ENCODE data around the gene G6PC1.
"Not testable (repeated sequence)": the region's sequence is repeated elsewhere in the genome, so short reads cannot be mapped to it uniquely, and the experiment has no call there.

Gene G6PC1

DNA sequence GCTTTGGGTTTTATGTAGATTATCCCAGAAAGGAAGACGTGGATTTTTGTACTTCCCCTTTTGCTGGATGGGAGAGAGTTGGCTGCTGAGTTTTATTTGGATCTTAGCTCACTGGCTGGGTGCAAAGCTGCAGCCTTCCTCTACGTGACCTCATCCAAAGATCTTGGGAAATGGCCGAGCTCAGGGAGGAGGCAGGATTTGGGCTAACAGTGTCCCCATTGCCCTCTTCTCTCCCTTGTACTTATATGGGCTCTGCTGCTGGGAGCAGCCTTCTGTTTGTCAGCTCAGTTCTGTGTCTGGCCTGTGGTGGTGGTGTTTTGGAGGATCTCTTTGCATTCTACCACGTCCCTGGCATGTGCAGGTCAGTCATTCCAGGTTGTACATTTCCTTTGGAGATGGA lies 47.6 kb upstream of the G6PC1 start:
- DNase-seq (ENCODE audit: low read depth in 1 of 2, low spot score in 1 of 2): no peak
- TF ChIP-seq SPI1 (IDR thresholded peaks at IDR 0.05; ENCODE audit: borderline replicate concordance, low read depth): no peak; the same call in 1 of the 2 replicates
- TF ChIP-seq, protein P1, sequence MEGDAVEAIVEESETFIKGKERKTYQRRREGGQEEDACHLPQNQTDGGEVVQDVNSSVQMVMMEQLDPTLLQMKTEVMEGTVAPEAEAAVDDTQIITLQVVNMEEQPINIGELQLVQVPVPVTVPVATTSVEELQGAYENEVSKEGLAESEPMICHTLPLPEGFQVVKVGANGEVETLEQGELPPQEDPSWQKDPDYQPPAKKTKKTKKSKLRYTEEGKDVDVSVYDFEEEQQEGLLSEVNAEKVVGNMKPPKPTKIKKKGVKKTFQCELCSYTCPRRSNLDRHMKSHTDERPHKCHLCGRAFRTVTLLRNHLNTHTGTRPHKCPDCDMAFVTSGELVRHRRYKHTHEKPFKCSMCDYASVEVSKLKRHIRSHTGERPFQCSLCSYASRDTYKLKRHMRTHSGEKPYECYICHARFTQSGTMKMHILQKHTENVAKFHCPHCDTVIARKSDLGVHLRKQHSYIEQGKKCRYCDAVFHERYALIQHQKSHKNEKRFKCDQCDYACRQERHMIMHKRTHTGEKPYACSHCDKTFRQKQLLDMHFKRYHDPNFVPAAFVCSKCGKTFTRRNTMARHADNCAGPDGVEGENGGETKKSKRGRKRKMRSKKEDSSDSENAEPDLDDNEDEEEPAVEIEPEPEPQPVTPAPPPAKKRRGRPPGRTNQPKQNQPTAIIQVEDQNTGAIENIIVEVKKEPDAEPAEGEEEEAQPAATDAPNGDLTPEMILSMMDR (IDR thresholded peaks at IDR 0.05; ENCODE audit: insufficient read depth, low read length): no peak
- Histone ChIP-seq H3K27ac (replicated peaks) (no peak overlapping the region), H3K27me3 (ENCODE audit: insufficient read depth, poor library complexity, severe bottlenecking) (no peaks in the 10 kb centered on the region), H3K4me3 (replicated peaks; ENCODE audit: insufficient read depth, low read length) (no peak overlapping the region)

DNA sequence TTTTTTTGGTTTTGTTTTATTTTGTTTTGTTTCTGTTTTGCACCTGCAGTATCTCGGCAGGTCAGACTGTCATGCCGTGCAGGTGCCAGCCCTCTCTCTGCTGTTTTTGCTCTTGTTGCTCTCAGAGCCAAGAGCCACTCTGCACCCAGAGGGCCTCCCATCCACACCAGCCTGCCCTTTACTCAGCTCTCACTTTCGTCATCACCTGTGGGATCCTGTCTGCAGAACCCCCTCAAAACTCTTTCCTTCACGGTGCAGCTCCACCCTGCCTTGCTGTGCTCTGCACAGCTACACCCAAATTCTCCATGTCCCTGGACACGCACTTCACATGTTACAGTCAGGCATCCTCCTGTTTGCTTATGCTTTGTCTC lies 47.0 kb upstream of the G6PC1 start:
- DNase-seq (ENCODE audit: low read depth in 1 of 2, low spot score in 1 of 2): no peak
- H3K27ac ChIP-seq (replicated peaks): no peak overlapping the region
- TF ChIP-seq SPI1 (IDR thresholded peaks at IDR 0.05; ENCODE audit: borderline replicate concordance, low read depth) (no peak), GABPA (IDR thresholded peaks at IDR 0.05; ENCODE audit: low read depth) (no peak), POLR2AphosphoS5 (IDR thresholded peaks at IDR 0.05; ENCODE audit: low read depth) (no peak)
- TF ChIP-seq, protein P2, sequence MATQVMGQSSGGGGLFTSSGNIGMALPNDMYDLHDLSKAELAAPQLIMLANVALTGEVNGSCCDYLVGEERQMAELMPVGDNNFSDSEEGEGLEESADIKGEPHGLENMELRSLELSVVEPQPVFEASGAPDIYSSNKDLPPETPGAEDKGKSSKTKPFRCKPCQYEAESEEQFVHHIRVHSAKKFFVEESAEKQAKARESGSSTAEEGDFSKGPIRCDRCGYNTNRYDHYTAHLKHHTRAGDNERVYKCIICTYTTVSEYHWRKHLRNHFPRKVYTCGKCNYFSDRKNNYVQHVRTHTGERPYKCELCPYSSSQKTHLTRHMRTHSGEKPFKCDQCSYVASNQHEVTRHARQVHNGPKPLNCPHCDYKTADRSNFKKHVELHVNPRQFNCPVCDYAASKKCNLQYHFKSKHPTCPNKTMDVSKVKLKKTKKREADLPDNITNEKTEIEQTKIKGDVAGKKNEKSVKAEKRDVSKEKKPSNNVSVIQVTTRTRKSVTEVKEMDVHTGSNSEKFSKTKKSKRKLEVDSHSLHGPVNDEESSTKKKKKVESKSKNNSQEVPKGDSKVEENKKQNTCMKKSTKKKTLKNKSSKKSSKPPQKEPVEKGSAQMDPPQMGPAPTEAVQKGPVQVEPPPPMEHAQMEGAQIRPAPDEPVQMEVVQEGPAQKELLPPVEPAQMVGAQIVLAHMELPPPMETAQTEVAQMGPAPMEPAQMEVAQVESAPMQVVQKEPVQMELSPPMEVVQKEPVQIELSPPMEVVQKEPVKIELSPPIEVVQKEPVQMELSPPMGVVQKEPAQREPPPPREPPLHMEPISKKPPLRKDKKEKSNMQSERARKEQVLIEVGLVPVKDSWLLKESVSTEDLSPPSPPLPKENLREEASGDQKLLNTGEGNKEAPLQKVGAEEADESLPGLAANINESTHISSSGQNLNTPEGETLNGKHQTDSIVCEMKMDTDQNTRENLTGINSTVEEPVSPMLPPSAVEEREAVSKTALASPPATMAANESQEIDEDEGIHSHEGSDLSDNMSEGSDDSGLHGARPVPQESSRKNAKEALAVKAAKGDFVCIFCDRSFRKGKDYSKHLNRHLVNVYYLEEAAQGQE (IDR thresholded peaks at IDR 0.05; ENCODE audit: insufficient replicate concordance, low read depth): no peak
- TF ChIP-seq, protein P1 (IDR thresholded peaks at IDR 0.05; ENCODE audit: insufficient read depth, low read length): no peak
- no peak overlapping the region for H3K4me3 ChIP-seq (replicated peaks; ENCODE audit: insufficient read depth, low read length)
- H3K27me3 ChIP-seq (ENCODE audit: insufficient read depth, poor library complexity, severe bottlenecking): no peaks in the 10 kb centered on the region

DNA sequence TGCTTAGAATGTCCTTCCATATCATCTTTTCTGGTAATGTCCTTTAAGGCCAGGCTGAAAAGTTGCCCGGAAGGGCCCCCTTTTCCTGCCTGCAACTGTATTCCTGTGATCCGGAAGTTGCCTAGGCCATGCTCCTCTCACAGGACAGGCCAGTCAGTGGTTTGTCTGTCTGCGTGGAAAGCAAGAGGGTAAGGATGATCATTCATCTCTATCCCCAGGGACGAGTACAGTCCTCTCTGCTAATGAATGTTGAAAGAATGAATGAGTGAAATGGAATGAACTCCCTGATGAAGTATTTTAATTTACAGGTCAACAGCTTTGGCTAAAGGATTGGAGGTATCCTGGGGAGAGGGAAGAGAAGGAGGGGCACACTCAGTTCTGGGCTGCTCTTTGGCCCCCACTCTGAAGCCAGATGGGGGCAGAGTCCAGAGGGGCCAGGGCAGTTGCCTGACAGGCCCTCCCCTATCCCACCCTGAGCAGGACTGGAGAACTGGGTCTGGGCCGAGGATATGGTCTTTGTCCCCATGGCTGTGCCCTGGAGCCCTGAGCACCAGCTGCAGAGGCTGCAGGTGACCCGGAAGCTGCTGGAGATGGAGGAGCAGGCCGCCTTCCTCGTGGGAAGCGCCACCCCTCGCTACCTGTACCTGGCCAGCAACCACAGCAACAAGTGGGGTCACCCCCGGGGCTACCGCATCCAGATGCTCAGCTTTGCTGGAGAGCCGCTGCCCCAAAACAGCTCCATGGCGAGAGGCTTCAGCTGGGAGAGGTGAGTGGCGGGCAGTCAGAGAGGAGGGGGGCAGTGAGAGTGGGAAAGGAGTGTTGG lies 46.4 kb upstream of the G6PC1 start:
- DNase-seq (ENCODE audit: low read depth in 1 of 2, low spot score in 1 of 2): no peak
- no peak overlapping the region for H3K4me3 ChIP-seq (replicated peaks; ENCODE audit: insufficient read depth, low read length)
- H3K27me3 ChIP-seq (ENCODE audit: insufficient read depth, poor library complexity, severe bottlenecking): no peaks in the 10 kb centered on the region
- TF ChIP-seq, protein P2 (IDR thresholded peaks at IDR 0.05; ENCODE audit: insufficient replicate concordance, low read depth): no peak
- no peak for TF ChIP-seq GABPA (IDR thresholded peaks at IDR 0.05; ENCODE audit: low read depth)
- no peak overlapping the region for H3K27ac ChIP-seq (replicated peaks)

DNA sequence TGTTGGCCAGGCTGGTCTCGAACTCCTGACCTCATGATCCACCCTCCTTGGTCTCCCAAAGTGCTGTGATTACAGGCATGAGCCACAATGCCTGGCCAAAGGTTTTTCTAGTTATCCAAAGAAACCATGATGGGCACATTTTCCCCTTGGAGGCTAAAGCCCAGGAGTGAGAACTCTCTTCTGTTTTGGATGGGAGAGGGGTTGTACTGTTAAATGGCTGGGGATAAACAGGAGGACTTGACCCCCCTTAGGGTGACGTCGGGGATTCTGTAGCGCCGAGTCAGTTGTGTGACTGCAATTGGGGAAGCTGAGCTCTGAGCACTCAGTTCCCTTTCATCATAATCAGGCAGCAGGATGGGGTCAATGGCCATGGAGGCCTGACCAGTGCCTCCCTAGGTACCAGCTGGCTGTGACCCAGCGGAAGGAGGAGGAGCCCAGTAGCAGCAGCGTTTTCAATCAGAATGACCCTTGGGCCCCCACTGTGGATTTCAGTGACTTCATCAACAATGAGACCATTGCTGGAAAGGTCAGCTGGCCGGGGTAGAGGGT lies 45.5 kb upstream of the G6PC1 start:
- Histone ChIP-seq H3K27ac (replicated peaks) (no peak overlapping the region), H3K27me3 (ENCODE audit: insufficient read depth, poor library complexity, severe bottlenecking) (no peaks in the 10 kb centered on the region), H3K4me3 (replicated peaks; ENCODE audit: insufficient read depth, low read length) (no peak overlapping the region)
- TF ChIP-seq, protein P2 (IDR thresholded peaks at IDR 0.05; ENCODE audit: insufficient replicate concordance, low read depth): no peak
- TF ChIP-seq, protein P1 (IDR thresholded peaks at IDR 0.05; ENCODE audit: insufficient read depth, low read length): no peak
- TF ChIP-seq GABPA (IDR thresholded peaks at IDR 0.05; ENCODE audit: low read depth) (no peak), POLR2AphosphoS5 (IDR thresholded peaks at IDR 0.05; ENCODE audit: low read depth) (no peak)
- no peak for DNase-seq (ENCODE audit: low read depth in 1 of 2, low spot score in 1 of 2)

DNA sequence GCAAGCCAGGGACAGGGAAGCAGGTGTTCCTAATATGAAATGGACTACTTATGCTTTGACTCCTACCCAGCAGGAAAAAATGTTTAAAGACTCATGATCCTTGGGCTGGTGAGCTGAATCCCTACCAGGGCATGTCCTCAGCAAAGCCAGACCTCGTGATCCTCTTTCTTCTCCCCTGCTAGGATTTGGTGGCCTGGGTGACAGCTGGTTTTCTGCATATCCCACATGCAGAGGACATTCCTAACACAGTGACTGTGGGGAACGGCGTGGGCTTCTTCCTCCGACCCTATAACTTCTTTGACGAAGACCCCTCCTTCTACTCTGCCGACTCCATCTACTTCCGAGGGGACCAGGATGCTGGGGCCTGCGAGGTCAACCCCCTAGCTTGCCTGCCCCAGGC lies 44.5 kb upstream of the G6PC1 start:
- DNase-seq (ENCODE audit: low read depth in 1 of 2, low spot score in 1 of 2); H3K27ac ChIP-seq (replicated peaks); H3K4me3 ChIP-seq (replicated peaks; ENCODE audit: insufficient read depth, low read length); H3K27me3 ChIP-seq (ENCODE audit: insufficient read depth, poor library complexity, severe bottlenecking): not testable (repeated sequence)

DNA sequence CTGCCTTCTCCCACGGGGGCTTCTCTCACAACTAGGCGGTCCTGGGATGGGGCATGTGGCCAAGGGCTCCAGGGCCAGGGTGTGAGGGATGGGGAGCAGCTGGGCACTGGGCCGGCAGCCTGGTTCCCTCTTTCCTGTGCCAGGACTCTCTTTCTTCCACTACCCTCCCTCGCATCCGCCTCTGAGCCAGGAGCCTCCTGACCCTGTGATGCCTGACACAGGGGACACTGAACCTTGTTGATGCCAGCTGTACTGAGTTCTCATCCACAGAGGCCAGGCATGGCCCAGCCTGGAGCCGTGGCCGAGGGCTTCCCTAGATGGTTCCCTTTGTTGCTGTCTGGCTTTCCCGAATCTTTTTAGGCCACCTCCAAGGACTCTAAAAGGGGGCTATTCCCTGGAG lies 44.1 kb upstream of the G6PC1 start:
- H3K27me3 ChIP-seq (ENCODE audit: insufficient read depth, poor library complexity, severe bottlenecking); H3K27ac ChIP-seq (replicated peaks); DNase-seq (ENCODE audit: low read depth in 1 of 2, low spot score in 1 of 2); H3K4me3 ChIP-seq (replicated peaks; ENCODE audit: insufficient read depth, low read length): not testable (repeated sequence)

Measured in HL-60 (cell line).